ENCODE measurements around the gene PFKFB1.
A peak's percentile ranks its signal among the peaks of the same experiment; 100 is the strongest.

PFKFB1 gene

GRCh38 chrX:54922547-54922946 is 71.4 kb downstream of the PFKFB1 start:
- DNase-seq (ENCODE audit: low read depth in 2 of 2), result no peak

GRCh38 chrX:54921427-54922021 is 72.5 kb downstream of the PFKFB1 start:
- peak; percentile 2 to 11 for DNase-seq (ENCODE audit: low read depth in 2 of 2)

- DNase-seq (ENCODE audit: low read depth in 2 of 2), result no peak
Measured at GRCh38 chrX:54920610-54921426, 73.2 kb downstream of the PFKFB1 start, which contains the start of gene TRO. TRO (plus strand) TSS chrX:54920824; CDS start chrX:54922247, 1,423 bp downstream.

GRCh38 chrX:54909941-54910340 is 84.0 kb downstream of the PFKFB1 start:
- no peak for DNase-seq (ENCODE audit: low read depth in 2 of 2)

GRCh38 chrX:54894159-54894558 is 99.8 kb downstream of the PFKFB1 start:
- DNase-seq (ENCODE audit: low read depth in 2 of 2), result no peak

- DNase-seq (ENCODE audit: low read depth in 2 of 2), result no peak
Measured at GRCh38 chrX:54891573-54891972, 102.4 kb downstream of the PFKFB1 start.

GRCh38 chrX:54885740-54886139 is 108.2 kb downstream of the PFKFB1 start:
- no peak for DNase-seq (ENCODE audit: low read depth in 2 of 2)

Measured in stimulated activated CD8-positive, alpha-beta memory T cell treated with anti-CD3 and anti-CD28 coated beads, Interleukin-7, amount 100 ng/mL, for 1 hour (primary cell).